ENCODE data around the gene FCGR3B.
"Not testable (repeated sequence)": the region's sequence is repeated elsewhere in the genome, so short reads cannot be mapped to it uniquely, and the experiment has no call there.

FCGR3B gene

GRCh38 chr1:161605024-161605423 is 26.0 kb downstream of the FCGR3B start:
- not testable (repeated sequence) for DNase-seq

GRCh38 chr1:161597077-161597476 is 33.9 kb downstream of the FCGR3B start:
- not testable (repeated sequence) for DNase-seq

DNA sequence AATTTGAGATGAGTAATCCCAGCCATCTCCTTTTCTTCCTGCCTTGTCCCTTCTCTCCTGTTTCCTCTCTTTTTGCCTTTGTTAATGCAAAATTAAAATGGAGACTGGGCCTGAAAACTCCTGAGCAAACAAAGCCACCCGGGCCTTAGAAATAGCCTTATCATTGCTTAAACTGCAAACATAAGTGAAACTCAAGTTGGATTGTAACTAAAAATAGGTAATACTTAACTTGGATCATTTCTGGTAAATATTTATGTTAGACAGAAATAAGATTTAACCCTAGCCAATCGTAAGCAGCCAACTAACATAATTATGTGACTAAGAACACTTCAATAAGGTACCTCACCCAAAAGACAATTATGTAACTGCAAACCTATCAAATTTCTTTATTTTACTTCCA is 35.4 kb downstream of the FCGR3B start:
- not testable (repeated sequence) for DNase-seq

DNA sequence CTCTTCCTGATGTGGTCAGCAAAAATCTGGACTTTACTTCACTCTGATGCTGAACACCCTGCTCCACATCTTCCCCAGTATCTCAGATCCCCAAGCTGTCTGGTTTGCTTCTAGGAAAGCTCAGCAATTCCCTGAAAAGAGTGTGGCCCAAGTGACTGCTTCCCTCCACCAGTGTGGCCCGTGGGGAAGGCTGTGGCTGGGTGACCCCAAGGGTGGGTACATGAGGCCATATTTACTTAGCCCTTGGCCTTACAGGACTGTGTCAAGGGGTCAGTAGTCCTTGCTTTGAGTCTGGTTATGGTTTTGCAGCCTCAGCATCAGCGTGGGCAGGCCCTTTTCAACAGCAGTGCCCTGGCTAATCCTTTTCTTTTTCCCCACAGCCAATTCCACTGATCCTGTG is 35.8 kb downstream of the FCGR3B start:
- not testable (repeated sequence) for DNase-seq

DNA sequence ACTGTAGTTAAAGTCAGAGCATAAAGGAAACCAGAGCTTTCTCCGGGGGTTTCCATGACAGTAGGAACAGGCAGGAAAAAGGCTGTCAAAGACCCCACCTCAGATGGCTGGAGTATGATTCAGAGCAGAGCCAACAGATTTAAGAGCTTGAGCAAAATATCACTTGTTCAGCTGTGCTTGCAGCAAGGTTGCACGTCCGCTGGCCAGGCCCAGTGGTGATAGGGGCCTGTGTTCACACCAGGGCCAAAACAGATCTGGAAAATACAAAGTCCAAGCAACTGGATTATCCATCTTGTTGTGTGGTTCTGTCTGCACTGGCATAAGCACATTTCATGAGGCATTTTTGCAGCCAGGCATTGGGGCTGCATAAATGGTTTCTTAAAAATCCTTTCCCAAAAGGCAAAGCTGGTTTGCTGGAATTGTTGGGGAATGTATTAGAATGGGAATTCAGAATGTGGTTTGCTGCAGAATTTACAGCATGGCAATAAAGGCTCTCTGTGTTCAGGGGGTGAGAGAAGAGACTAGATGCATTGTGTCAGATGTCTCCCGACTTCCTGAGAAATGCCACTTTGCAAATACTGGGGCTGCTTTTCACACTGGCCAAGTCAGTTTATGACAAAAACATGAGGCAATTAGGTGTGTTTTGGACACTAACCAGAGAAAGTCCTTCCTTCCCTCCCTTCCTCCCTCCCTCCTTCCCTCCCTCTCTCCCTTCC is 36.5 kb downstream of the FCGR3B start:
- not testable (repeated sequence) for DNase-seq

- not testable (repeated sequence) for DNase-seq
Measured at GRCh38 chr1:161593092-161593755, 37.8 kb downstream of the FCGR3B start.

DNA sequence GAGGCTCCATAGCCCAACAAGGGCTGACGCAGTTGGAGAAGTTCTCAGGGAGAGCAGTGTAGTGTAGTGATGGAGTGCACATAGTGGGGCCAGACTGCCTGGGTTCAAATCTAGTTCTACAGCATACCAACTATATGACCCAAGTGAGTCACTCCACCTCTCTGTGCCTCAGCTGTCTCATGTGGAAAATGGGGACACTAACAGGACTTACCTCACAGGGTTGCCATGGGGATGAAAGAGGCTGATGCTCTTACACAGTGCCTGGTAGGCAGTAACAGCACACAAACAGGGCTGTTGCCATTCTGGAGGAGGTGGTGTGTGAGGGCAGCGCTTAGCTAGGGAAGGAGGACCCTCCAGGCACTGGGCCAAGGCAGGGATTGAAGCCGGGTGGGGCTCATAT is 38.4 kb downstream of the FCGR3B start:
- DNase-seq, result not testable (repeated sequence)

- not testable (repeated sequence) for DNase-seq
Measured at GRCh38 chr1:161589920-161590319, 41.1 kb downstream of the FCGR3B start.

- DNase-seq, result not testable (repeated sequence)
Measured at GRCh38 chr1:161589365-161589764, 41.6 kb downstream of the FCGR3B start.

DNA sequence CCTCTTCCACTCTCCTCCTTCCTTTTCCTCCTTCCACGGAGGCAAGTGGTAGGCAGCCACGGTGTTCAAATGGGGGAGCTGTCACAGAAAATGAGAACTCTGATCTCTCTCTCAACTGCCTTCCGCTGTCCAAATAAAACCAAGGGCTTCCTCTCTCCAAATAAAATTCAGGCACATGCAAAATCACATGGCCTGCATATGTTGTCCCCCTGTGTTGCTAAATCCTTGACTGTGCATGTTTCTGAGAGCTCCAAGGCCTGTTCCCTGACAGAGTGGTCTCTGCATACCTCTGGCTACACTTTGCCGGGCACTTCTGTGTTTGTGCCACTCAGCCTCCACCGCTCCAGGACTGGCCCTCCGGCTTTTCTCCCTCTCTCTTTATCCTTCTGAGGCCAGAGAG is 42.4 kb downstream of the FCGR3B start:
- DNase-seq, result not testable (repeated sequence)

DNA sequence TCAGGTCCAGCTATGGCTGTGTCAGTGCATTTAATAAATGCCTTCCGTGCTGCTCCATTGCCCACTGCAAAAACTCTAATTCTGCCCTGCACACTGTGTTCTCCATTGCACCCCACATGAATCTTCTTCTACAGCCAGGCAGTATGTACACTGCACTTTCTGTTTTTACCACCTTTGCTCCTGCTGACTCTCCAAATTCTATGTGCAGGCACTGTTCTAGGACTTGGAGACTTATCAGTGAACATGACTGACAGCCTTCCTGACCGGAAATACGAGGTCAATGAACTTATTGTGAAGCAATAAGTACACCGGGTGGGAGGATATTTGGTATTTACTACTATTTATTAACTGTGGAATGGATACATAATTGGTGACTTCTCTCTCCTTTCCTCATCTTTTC is 48.1 kb downstream of the FCGR3B start:
- not testable (repeated sequence) for DNase-seq

DNA sequence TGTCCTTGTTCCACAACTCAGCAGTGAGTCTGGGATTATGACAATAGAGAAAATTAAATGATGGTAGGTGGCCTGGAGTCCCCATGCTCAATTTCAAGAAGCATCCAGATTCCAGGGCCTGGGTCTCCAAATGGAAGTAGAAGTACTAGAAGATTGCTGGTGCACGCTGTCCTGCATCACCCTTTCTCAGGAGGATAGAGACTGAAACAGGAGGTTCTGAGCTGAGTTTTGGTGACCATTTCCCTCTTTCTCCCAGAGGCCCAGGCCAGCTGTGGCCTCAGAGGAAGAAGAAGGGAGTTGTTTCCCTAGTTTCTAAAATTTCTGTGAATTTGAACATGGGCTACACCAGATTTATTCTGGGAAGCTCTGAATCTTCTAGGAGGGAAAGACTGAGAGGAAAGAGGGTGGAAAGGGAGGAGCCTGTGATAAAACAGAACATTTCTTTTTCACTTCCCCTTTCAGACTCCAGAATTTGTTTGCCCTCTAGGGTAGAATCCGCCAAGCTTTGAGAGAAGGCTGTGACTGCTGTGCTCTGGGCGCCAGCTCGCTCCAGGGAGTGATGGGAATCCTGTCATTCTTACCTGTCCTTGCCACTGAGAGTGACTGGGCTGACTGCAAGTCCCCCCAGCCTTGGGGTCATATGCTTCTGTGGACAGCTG is 50.0 kb downstream of the FCGR3B start:
- not testable (repeated sequence) for DNase-seq

GRCh38 chr1:161579856-161580507 is 51.0 kb downstream of the FCGR3B start:
- DNase-seq, result not testable (repeated sequence)

GRCh38 chr1:161576676-161577075 is 54.3 kb downstream of the FCGR3B start:
- not testable (repeated sequence) for DNase-seq
